8988T (cell line): ENCODE results near the gene NPAS3.
A peak's percentile ranks its signal among the peaks of the same experiment; 100 is the strongest.

Experiments
- DNase-seq: peaks from one replicate; pipeline ENCODE4 v3.0.0; 2011

NPAS3 gene

GRCh38 chr14:33657476-33657875 lies 718.8 kb downstream of the NPAS3 start:
- no peak for DNase-seq

- DNase-seq, result no peak
Measured at GRCh38 chr14:33660248-33660647, 721.6 kb downstream of the NPAS3 start.

- DNase-seq, result no peak
Measured at GRCh38 chr14:33661101-33661500, 722.4 kb downstream of the NPAS3 start.

GRCh38 chr14:33668066-33668465 lies 729.4 kb downstream of the NPAS3 start:
- no peak for DNase-seq

GRCh38 chr14:33669111-33669510 lies 730.4 kb downstream of the NPAS3 start:
- no peak for DNase-seq

- DNase-seq, result no peak
Measured at GRCh38 chr14:33670235-33670634, 731.6 kb downstream of the NPAS3 start.

- DNase-seq, result no peak
Measured at GRCh38 chr14:33671556-33671955, 732.9 kb downstream of the NPAS3 start.

GRCh38 chr14:33674927-33675326 lies 736.2 kb downstream of the NPAS3 start:
- DNase-seq, result no peak

- DNase-seq, result no peak
Measured at GRCh38 chr14:33675415-33676130, 736.9 kb downstream of the NPAS3 start.

- peak; percentile 18 for DNase-seq
Measured at GRCh38 chr14:33676135-33676566, 737.5 kb downstream of the NPAS3 start.

GRCh38 chr14:33676891-33677290 lies 738.2 kb downstream of the NPAS3 start:
- DNase-seq, result no peak

GRCh38 chr14:33678005-33678404 lies 739.3 kb downstream of the NPAS3 start:
- DNase-seq, result no peak

- DNase-seq, result no peak
Measured at GRCh38 chr14:33679025-33679424, 740.3 kb downstream of the NPAS3 start.

- DNase-seq, result no peak
Measured at GRCh38 chr14:33679461-33680225, 741.0 kb downstream of the NPAS3 start.

- no peak for DNase-seq
Measured at GRCh38 chr14:33680873-33681272, 742.2 kb downstream of the NPAS3 start.

GRCh38 chr14:33682760-33683159 lies 744.1 kb downstream of the NPAS3 start:
- no peak for DNase-seq

GRCh38 chr14:33685026-33685425 lies 746.3 kb downstream of the NPAS3 start:
- DNase-seq, result no peak

- no peak for DNase-seq
Measured at GRCh38 chr14:33685698-33686097, 747.0 kb downstream of the NPAS3 start.

GRCh38 chr14:33686218-33686617 lies 747.5 kb downstream of the NPAS3 start:
- no peak for DNase-seq

GRCh38 chr14:33686856-33687255 lies 748.2 kb downstream of the NPAS3 start:
- DNase-seq, result no peak

GRCh38 chr14:33689680-33690079 lies 751.0 kb downstream of the NPAS3 start:
- no peak for DNase-seq

- no peak for DNase-seq
Measured at GRCh38 chr14:33691907-33692306, 753.2 kb downstream of the NPAS3 start.

GRCh38 chr14:33692762-33693161 lies 754.1 kb downstream of the NPAS3 start:
- DNase-seq, result no peak

- no peak for DNase-seq
Measured at GRCh38 chr14:33693237-33693636, 754.6 kb downstream of the NPAS3 start.
